Right hindlimb (tissue), 1 donor: ENCODE data around the gene HIVEP3.

Source experiments
- DNase-seq: peaks from one replicate; pipeline ENCODE4 v3.0.0-alpha.2; 2018

Gene HIVEP3

DNA sequence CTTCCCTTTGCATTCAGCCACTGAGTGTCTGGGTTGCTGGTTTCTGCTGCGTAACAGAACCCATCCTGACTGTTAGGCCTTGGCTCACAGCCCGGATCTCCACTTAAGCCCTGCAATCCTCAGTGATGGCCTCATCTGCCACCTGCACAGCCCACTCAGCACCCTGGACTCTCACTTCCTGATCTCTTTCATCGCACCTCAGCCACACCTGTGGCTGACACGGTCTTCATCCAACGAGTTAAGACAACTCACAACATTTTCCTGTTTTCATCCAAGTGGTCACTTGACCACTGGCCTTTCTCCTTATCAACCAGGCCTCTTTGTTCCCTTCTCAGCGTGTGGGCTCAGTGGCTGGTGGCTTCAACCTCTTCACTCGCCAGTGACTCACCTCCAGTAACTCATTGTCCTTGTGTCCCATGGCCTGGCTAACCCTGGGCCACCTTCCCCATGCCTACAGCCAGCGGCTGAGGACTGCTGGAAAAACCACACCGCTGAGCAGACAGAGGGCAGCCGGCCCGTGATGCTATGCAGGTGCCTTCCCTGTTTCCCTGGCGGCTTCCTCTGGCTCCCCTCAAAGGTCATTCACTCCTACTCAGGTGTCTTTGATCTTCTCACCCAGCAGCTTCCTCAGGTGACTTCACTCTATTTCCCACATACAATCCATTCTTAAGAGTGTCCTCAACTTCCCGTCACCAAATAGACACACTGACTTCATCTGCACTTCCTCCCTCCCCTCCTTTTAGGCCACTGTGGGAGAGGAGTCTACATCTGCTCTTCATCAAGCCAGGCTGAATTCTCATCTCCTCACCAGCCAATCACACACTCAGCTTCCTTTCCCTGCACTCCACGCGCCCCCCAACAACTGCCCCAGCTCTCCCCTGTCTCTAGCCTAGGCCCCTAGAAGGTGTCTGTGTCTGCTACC, 414.3 kb downstream of the HIVEP3 start:
- no peak for DNase-seq

DNA sequence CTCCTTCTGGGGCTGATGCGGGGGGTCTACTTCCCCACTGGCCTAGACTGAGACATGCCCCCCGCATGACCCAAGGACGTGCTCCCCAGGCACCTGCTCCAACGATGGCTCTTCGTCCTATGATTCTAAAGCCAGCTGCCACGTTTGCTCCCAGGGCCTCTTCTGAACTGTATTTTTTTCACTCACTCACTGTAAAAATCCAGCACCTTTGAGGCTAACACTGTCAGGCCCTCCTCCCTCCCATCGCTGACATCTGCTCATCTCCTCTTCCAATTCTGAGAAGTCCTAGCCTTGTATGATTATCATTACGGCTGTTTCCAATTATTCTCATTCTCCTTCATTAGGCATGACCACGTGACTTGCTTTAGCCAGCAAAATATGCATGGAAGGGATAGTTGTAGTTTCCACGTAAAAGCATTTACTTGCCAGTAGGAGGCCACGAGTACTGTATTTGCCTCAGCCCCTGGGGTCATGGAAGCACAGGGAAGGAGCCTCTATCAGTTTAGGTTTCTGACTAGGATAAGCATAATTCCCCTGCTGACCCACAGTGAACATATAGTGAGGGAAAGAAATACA, 415.1 kb downstream of the HIVEP3 start:
- no peak for DNase-seq

DNA sequence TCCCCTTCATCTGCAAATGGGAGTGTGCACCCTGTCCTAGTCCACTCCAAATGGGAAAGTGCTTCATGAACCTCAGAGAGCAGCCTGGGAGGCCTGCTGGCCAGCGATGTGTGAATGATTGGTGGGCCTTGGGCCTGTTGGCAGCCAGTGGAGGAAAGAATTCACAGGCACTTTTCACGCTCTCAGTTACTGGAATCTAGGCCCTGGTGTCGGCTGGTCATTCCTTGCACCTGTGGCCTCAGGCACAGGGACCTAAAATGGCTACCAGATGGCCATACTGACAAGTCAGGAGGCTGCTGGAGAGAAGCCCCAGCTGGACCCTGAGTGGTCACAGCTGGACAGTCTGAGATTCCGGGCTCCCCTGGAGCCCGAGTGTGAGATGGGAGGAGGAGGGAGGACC, 415.8 kb downstream of the HIVEP3 start:
- peak; percentile 64 for DNase-seq

DNA sequence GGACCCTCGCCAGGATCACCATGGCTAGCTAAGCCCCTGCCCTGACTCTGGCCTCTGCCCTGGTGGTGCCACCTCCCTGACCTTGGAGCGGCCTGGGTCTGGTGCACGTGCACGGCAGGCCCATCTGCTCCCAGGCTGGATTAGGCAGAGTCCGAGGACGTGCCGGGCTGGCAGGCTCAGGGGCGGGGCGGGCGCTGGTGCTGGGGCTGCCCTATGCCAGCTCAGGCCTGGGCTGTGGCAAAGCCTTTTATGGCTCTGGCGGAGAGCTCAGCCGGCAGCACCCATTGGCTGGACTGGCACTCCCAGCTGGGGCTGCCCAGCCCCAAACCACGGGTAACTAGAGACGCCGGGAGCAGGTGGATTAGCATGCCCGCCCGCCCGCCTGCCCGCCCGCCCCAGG, 417.1 kb downstream of the HIVEP3 start:
- peak; percentile 81 for DNase-seq

DNA sequence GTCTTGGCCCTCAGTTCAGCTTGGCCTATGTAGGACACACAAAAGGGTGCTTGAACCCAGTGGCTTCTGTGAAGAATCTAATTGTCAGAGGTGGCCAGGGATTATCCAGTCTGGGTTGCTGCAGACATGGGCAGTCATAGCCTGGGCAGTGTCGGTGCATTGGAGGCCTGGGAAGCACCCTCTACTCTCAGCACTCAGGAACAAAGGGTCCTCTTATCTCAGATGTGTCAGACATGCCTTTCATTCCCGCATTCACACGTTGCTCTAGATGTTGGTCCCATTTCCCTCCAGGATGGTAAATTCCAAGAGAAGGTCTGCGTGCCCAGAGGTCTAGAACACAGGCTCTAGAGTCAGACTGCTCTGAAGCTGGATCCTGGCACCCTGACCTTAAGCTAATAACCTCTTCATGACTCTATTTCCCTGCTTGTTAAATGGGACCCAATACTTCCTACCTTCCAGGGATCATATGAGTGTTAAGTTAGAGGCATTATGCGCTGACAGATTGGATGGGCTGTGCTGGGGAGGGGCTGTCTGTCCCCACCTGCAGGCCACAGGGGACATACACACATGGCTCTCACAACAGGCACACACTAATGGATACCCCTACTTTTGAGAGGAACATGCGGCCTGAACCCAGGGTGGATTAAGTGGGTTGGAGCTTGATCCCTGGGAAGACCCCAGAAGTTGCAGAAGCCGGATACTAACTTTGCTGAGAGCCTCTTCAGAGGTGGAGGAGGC, 417.8 kb downstream of the HIVEP3 start:
- DNase-seq = no peak

DNA sequence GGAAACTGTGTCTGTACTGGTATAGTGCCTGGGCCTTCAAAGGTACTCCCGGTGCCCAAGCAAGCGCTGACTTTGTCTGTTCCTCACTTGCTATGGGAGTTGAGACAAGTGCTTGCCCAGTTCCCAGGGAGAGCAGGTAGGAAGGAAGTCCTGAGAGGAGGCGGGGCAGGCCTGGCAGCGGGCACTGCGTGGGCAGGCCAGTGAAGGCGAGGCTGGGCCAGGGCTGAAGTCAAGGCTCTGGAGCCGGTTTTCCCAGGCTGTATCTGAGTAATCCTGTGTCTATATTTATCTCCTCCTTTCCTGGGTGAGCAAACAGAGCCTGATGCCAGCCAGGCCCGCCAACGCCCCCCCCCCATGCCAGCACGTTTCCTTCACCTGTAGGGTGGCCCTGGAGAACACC, 418.3 kb downstream of the HIVEP3 start:
- DNase-seq = no peak

DNA sequence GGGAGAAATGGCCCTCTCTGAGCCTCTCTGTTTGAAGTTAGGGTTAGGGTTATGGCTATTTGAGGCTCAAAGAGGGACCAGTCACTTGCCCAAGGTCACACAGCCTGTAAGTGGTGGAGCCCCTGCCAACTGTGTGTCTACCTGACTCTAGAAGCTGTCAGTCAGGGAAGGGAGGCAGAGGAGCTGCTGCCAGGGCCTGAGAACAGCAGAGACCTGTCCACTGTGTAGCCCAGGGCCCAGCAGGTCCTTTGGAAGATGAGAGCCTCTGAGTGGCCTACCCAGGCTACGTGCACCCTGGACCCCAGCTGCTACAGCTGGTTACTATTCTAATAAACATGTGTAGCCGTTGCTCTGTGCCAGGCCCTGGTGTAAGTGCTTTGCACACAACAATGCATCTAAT, 419.1 kb downstream of the HIVEP3 start:
- no peak for DNase-seq

DNA sequence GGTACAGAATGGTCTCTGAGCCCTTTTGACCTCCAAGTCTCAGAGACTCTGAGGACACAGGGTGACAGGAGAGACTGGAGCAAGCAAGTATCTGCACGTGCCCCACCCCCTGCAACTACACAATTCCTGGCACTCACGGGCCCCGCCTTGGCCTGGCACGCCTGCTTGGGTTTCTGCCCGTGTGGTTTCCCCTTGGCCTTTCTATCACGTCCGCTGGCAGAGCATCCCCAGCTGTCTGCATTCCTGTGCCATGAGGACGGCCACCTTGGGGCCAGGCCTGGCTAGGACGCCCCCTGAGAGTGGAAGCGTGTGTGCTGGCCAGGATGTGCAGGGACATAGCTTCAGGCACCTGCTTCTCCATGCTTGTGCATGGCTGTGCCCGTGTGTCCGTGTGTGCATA, 419.9 kb downstream of the HIVEP3 start:
- peak; percentile 79 for DNase-seq

DNA sequence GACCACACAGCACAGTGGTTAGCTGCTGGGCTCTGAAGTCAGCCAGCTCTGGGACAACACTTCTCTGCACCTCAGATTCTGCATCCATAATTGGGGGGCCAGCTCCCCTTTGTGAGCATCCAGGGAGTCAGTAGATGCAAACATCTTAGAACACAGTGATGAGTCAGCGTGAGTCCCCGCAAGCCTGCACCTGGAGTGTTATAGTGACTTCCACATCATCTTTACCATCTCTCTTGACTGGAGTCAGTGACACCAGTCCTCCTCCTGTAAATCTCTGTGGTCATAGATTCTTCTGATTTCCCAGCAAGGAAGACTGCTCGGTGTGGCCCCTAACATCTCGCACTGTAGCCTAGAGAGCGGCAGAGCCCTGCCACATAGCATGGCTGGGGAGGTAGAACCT, 420.3 kb downstream of the HIVEP3 start:
- no peak for DNase-seq

DNA sequence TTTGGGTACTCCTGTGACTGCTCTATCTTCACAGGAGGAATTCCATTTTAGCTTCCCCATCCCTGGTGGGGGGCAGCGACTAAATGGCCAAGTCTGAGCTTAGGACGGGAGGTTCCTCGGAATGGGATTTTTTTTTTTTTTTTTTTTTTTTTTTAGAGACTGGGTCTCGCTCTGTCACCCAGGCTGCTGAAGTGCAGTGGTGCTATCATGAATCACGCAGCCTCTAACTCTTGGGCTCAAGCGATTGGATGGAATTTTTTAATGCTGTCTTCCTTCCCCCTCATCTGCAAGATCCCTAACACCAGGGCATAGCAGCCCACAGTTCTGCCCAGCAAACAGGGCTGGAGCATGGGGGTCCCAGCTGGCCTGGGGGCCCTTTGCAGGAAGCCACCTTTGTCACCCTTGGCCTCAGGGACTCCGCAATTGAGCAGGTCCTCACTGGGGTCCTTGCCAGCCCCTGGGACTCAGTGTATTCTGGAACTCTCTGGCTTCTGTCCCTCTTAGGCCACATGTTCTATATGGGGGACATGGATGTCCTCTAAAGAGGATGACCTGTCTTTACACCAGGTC, 421.2 kb downstream of the HIVEP3 start:
- DNase-seq = no peak

DNA sequence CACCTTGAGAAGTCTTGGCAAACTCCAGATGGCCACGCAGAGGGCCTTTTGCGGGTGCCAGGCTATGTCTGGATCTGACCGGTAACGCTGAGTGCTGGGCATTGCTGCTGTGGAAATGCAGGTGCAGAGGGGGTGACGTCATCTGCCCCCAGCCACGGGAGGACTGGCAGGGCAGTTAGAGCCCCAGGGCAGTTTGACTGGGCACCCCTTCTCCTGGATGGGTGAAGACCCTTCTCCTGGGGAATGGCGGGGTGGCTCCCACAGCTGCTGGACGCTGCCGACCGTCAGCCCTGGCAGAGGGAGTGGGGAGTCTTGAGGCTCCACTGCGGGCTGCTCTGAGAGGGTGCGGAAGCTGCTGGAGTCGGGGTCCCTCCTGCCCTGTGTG, 421.7 kb downstream of the HIVEP3 start:
- no peak for DNase-seq

DNA sequence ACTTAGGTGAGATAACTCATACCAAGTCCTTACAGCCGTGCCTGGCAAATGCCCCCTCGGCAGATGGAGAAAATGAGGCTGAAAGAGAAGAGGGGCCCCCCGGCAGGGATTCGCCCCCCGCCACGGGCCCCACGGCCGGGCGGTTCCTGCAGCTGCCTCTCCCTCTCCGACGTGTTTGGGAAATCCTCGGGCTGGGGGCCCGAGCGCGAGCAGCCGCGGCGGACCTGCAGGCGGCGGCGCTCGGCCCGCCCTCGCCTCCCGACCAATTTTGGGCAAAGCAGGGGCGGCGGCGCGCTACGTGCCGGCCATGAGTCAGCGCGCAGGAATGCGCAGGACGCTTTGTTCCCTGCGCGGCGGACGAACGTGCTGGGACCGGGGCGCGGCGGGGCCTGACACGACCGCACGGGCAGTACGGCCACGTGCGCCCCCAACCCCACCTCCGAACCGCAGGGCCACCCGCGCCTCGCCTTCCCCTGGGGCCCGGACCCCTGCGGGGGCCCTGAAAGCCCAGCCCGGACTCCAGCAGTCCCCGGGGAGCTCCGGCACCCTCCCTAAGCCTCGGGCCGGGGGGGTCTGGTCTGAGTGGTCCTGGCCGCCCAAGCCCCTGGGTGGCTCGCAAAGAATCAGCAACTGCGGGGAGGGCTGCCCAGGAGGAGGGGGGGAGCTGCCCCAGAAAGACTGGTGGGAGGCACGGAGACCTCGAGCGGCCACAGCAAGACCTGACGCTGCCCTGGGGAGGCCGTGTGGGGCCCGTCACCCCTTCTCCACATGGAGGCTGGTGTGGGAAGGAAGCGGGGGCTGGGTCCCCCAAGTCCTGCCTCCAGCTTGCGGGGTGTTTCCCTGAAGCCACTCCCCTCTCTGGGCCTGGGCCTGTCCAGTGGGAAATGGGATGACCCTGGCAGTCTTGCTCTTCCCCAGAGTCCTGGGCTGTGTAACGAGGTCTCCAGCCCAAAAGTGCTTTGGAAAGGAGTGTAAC, 422.4 kb downstream of the HIVEP3 start:
- DNase-seq = peak; percentile 90

DNA sequence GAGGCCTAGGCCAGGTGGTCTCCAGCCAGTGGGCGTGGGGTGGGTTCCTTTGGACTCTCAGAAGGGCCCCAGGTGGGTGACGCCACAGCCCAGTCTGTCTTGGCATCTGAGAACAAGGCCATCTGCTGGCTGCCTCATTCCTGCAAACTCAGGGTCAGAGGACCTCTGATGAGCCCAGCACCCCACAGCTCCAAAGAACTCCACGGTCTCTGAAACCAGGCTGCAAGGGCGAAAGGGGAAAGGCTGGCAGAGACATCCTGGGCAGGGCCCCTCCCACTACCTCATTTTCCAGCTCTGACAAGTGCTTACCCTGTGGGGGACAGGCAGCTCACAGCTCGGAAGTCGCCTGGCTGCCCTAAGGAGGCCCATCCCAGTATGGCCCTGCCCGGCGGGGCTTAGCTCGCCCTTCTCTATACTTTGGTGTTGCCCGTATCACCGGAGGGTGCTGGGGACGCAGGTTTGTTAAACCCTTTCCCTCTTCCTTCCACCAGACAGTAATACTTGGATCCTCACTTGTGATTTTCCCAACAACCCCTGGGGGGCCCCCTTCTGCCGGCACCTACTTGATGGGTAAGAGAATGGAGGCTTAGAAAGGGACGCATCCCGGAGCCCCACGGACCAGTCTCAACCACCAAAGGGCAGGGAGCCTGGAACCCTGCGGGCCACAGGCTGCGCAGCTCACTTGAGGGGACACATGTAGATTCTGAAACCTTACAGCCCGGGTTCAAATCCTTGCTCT, 423.3 kb downstream of the HIVEP3 start:
- no peak for DNase-seq

DNA sequence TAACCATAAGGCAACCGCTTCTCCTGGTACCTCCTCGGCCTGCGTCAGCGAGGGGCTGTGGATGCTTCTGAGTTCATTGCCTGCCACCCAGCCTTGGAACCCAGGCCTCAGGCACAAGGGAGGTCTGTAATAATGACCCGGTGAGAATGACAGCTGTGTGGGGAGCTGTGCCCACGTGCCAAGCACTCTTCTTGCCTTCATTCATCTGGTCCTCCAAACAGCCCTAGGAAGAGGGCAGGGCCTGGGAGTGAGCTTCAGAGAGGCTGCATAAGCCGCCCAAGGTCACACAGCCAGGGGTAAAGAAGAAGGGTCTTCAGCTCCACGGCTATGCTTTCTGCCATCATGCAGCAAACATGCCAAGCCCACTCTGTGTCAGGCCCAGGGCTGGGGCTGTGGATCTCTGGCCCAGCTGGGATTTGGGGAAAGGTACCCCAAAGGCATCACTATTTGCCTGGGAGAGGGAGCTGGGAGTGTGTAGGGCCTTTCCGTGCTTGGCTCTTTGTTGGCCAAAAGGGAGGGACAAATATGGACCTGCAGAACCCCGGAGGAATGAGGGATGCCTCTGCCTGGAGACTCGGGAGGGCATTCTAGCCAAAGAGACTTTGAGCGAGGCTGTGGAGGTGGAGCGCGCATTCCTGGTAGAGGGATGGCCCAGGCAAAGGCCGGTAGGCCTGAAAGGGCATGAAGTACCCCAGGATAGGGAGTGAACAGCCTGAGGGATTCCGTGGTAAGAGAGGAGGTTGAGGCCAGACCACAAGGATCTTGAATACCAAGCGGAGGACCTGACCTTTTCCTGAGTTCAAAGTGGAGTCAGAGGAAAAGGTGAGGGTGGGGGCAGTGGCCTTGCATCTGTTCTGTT, 424.1 kb downstream of the HIVEP3 start:
- DNase-seq = no peak

DNA sequence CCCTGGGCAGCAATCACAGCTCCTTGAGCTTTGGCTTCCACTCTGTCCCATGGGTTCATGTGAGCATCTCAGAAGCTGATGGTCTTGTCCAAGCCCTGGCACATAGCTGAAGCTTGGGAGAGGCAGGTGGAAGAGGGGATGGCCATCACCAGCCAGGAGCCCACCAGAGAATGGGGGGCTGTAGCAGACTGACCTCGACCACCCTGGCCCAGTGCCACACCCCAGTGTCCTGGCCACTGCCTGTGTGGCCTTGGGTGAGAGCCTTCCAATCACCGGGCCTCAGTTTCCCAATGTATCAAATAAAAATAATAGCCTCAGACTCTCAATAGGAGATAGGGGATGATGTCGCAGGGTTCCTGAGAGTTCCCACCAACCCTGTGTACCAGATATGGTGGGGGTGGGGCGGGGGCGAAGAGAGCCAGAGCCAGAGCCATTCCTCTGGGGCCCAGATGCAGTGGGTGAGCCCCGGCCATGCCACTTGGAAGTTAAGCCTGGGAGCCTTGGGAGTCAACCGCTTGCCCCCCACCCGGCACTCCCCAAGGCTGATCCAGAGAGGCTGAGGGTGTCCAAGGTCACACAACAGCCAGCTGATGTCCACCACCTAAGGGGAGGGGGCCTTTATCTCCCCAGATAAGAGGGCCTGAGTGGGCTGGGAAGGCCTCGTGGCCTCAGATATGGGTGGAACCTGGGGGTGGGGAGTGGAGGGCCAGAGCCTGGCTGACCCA, 424.9 kb downstream of the HIVEP3 start:
- DNase-seq = no peak

DNA sequence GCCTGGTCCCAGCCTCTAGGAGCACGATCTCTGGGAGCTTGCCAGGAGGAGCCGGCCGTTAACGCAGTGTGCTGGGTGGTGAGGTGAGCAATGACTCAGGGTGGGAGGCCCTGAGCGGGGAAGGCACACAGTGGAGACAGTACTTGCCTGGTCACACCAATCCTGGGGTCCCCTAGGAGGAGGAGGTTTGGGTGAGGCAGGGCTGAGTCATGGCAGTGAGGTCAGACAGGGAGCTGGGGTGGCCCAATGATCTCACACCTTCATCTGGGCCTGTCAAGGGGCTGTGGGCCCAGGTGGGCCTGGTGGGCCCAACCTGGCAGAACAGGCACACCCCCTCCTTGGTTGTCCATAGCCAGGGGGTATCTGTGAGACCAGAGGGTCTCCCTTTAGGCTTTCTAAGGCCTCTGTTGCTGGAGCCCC, 425.6 kb downstream of the HIVEP3 start:
- no peak for DNase-seq

DNA sequence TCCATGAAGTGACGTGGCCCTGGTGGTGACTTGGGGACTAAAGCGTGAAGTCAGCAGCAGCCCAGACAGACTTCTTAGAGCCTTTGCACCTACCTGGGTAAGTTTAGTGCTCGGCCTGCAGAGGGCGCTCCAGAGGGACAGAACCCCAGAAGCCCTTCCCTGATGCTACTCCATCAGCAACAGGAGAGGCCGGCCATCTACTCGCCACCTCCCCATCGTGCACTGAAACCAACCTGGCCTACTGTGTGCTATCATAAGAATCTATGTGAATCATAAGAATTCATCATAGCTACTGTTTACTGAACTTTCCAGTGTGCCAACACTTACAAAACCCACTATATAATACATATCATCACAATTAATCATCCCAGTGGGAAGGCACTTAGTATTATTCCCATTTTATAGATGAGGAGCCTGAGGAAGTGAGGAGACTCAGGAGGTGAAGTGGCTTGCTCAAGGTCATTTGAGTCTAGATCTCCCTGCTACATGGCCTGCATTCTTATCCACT, 426.3 kb downstream of the HIVEP3 start:
- no peak for DNase-seq

DNA sequence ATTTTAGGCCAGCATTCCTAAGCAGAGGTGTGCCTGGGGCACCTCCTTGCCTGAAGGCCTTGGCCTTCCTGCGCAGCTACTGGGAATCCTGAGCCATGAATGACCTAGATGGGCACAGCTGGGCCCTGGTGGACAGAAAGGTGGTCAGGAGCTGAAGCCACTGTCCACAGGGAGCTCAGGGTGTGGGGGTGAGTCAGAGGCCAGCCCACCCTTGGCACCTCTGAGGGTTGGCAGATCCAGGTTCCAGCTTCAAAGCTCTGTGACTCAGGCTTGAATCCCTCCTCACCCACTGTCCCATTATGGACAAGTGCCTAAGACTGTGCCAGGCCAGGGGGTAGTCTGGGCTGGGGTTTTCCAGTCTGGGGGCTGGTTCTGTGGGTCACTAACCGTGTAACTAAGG, 427.8 kb downstream of the HIVEP3 start:
- no peak for DNase-seq

DNA sequence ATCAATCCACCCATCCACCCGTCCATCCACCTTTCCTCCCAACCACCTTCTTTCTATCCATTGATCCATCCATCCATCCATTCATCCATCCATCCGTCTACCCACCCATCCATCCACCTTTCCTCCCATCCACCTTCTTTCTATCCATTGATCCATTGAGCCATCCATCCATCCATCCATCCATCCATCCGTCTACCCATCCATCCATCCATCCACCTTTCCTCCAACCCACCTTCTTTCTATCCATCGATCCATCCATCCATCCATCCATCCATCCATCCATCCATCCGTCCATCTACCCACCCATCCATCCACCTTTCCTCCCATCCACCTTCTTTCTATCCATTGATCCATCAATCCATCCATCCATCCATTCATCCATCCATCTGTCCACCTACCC, 429.2 kb downstream of the HIVEP3 start:
- no peak for DNase-seq
